Measurements from ENCODE around the gene CCT3.

The CCT3 gene

DNA sequence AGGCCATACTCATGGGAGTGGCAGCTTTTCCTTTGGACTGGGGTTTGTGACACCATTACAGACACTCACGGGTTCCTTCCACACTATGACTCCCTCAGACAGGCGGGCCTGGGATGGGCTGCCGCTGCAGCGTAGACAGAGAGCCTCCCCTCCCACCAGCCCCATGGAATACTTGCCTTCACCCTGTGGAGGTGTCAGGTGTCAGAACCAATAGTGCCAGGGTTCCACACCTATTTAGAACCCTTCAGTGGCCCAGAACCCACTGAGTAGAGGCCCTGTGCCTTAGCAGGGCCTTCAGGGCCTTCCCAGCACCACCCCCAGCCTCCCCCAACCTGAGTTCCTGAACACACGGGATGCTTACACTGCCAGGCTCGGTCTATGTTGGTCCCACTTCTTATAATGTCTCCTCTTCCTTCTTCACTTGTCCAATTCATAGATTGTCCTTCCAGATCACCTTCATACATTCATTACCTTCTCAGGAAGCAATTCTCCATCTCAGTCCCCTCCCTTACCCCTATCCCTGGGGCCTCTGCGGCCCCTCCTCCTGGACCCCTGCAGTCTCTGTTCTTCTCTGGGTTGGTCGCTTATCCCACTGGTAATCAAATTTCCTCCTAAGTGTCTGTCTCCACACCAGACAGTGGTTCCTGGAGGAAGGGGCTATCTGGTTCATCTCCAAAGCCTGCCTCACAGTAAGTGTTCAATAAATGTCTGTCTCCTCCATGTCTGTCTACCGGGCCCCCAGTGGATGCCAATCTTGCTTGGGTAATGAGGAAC, 29.5 kb upstream of the CCT3 start:
- H3K9me3 ChIP-seq: no peaks in the 10 kb centered on the region
- TF ChIP-seq, protein P1, sequence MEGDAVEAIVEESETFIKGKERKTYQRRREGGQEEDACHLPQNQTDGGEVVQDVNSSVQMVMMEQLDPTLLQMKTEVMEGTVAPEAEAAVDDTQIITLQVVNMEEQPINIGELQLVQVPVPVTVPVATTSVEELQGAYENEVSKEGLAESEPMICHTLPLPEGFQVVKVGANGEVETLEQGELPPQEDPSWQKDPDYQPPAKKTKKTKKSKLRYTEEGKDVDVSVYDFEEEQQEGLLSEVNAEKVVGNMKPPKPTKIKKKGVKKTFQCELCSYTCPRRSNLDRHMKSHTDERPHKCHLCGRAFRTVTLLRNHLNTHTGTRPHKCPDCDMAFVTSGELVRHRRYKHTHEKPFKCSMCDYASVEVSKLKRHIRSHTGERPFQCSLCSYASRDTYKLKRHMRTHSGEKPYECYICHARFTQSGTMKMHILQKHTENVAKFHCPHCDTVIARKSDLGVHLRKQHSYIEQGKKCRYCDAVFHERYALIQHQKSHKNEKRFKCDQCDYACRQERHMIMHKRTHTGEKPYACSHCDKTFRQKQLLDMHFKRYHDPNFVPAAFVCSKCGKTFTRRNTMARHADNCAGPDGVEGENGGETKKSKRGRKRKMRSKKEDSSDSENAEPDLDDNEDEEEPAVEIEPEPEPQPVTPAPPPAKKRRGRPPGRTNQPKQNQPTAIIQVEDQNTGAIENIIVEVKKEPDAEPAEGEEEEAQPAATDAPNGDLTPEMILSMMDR (IDR thresholded peaks at IDR 0.05): no peak
- no peaks in the 10 kb centered on the region for H3K36me3 ChIP-seq
- no peak overlapping the region for H3K27ac ChIP-seq
- H3K4me1 ChIP-seq (ENCODE audit: control insufficient read depth in 1 of 2, insufficient read depth in 1 of 2, low read depth in 1 of 2, low read length in 1 of 2): peaks cover 6 to 7% of the 10 kb centered on the region in 2 experiments
- H3K27me3 ChIP-seq: peaks cover 91% of the 10 kb centered on the region
- no peak overlapping the region for H3K4me3 ChIP-seq (ENCODE audit: low read depth in 1 of 2, low read length in 1 of 2)

DNA sequence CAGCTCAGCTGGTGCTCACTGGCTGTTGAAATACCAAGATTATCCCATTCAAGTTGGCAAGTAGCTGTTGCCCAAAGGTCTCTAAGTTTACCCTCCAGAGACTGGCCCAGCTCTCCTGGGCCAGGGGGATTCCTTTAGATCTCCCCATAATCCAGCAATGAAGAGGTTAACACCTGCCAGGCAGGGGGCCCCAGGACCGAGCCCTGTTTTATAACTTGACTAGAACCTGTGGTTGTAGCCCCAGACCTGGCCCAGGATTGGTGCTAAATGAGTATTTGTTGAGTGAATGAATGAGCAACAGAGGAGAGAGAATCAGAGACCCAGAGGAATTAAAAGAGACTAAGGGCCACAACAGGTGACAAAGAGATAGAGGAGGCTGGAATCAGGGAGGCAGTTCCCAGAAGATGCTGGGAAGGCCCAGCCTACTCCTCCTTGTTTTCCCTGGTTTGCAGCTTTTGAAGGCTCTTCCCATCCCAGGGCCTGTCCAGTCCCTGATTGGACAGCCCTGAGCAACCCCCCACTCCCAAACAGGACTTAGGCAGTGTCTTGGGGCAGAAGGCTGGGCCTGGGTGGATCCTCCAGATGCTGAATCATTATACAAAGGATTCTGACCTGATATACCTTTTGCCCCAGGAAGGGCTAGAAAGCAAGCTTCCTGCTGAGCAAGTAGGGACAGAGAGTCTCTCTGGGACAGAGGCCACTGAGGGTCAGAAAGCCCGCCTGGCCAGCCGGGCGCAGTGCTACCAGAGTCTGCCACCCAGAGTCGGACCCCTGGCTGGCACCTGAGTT, 28.5 kb upstream of the CCT3 start:
- TF ChIP-seq, protein P1 (IDR thresholded peaks at IDR 0.05): no peak
- Histone ChIP-seq H3K4me3 (ENCODE audit: low read depth in 1 of 2, low read length in 1 of 2) (no peak overlapping the region), H3K27me3 (peaks cover 85% of the 10 kb centered on the region), H3K4me1 (ENCODE audit: control insufficient read depth in 1 of 2, insufficient read depth in 1 of 2, low read depth in 1 of 2, low read length in 1 of 2) (peaks cover 6 to 7% of the 10 kb centered on the region in 2 experiments), H3K27ac (no peak overlapping the region), H3K9me3 (no peaks in the 10 kb centered on the region), H3K36me3 (no peaks in the 10 kb centered on the region)

GRCh38 chr1:156365754-156366153, 27.7 kb upstream of the CCT3 start:
- TF ChIP-seq, protein P1 (IDR thresholded peaks at IDR 0.05): no peak
- Histone ChIP-seq H3K27ac (no peak overlapping the region), H3K27me3 (peaks cover 79% of the 10 kb centered on the region), H3K4me1 (ENCODE audit: control insufficient read depth in 1 of 2, insufficient read depth in 1 of 2, low read depth in 1 of 2, low read length in 1 of 2) (peaks cover 6 to 7% of the 10 kb centered on the region in 2 experiments), H3K36me3 (no peaks in the 10 kb centered on the region), H3K4me3 (ENCODE audit: low read depth in 1 of 2, low read length in 1 of 2) (no peak overlapping the region), H3K9me3 (no peaks in the 10 kb centered on the region)

DNA sequence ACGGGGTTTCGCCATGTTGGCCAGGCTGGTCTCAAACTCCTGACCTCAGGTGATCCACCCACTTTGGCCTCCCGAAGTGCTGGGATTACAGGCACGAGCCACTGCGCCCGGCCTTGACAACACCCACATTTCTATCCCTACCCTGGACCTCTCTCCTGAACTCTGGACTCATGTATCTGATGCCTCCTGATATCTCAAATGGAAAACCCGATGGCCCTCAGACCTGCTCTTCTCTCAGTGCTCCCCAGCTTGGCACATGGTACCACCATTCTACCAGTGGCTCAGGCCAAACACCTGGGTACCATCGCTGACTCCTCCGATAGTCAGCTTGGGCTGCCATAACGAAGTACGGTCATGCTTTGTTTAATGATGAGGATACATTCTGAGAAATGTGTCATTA, 22.4 kb upstream of the CCT3 start:
- TF ChIP-seq, protein P1 (IDR thresholded peaks at IDR 0.05): no peak
- H3K4me3 ChIP-seq (ENCODE audit: low read depth in 1 of 2, low read length in 1 of 2): no peak overlapping the region
- no peaks in the 10 kb centered on the region for H3K9me3 ChIP-seq
- H3K27ac ChIP-seq: no peak overlapping the region
- H3K27me3 ChIP-seq: peaks cover 76% of the 10 kb centered on the region
- peaks cover 0 to 6% of the 10 kb centered on the region in 2 experiments for H3K4me1 ChIP-seq (ENCODE audit: control insufficient read depth in 1 of 2, insufficient read depth in 1 of 2, low read depth in 1 of 2, low read length in 1 of 2)
- no peaks in the 10 kb centered on the region for H3K36me3 ChIP-seq

- Histone ChIP-seq H3K4me1 (ENCODE audit: control insufficient read depth in 1 of 2, insufficient read depth in 1 of 2, low read depth in 1 of 2, low read length in 1 of 2) (peaks cover 0 to 6% of the 10 kb centered on the region in 2 experiments), H3K4me3 (ENCODE audit: low read depth in 1 of 2, low read length in 1 of 2) (no peak overlapping the region), H3K36me3 (no peaks in the 10 kb centered on the region), H3K27ac (no peak overlapping the region), H3K9me3 (no peaks in the 10 kb centered on the region), H3K27me3 (peaks cover 76% of the 10 kb centered on the region)
- TF ChIP-seq, protein P1 (IDR thresholded peaks at IDR 0.05): no peak
Measured at GRCh38 chr1:156359973-156360372, 21.9 kb upstream of the CCT3 start.
